GM18868 (cell line): ENCODE data around the gene NME9.

Experiments used
- ATAC-seq: cut with Tn5 transposase; IDR thresholded peaks from one replicate; pipeline ENCODE4 v1.9.1; 2021; ENCODE audit warnings: mild to moderate bottlenecking, moderate library complexity; ENCODE audit not compliant: unreplicated experiment

NME9 gene

GRCh38 chr3:138336454-138336999 lies 6.9 kb upstream of the NME9 start:
- ATAC-seq = no peak

GRCh38 chr3:138334608-138335007 lies 5.0 kb upstream of the NME9 start:
- no peak for ATAC-seq

DNA sequence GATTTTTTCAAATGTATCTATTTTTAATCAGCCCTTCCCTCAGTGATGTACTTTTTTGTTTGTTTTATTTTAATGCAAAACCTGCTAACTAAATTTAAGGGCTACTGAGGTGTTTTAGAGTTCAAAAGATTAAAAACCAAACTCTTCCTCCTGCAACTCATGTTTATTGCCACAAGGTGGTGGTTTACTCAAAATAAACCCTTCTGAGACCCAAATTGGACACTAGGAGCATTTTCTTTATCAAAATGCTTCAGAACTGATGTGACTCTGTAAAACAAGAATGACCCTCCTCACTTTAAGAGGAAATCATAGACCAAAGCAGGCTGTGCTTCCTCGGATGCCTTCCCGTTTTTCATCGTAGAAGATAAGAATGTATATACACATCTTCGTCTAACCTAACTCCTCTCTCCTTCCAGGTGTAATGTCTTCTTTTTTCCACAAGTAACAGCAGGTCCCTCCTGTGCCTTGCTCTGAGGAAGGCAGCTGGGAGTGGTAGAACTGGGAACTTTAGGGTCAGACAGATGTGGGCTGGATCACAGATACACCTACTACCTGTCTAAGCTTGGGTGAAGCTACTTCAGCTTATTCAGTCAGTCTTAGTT lies 2.9 kb upstream of the NME9 start:
- no peak for ATAC-seq

DNA sequence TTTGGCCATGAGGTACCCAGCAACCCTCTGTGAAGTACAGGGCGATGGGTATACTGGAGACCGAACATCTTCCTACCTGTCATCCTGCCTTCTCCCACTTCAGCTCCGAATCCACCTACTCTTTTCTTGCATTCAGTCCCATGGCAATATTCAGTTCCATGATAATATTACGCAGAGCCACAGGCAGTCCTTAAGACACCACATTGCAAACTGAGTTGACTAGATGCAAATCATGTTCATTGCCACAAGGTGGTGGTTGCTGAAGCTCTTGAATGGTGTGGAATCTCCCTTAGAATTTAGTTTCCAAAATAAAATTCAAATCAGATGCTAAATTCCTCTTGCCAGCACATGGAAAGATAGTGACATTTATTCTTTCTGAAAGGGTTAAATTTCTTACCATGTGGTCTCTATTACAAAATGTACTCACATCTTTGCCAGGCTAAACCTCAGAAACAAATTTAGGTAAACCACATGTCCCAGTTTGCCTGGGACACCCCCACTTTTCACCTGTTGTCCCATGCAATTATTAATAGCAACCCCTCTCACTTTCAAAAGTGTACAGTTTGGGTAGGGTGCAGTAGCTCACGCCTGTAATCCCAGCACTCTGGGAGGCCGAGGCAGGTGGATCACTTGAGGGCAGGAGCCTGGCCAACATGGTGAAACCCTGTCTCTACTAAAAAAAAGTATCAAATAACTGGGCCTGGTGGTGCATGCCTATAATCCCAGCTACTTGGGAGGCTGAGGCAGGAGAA lies 1.7 kb upstream of the NME9 start:
- no peak for ATAC-seq

DNA sequence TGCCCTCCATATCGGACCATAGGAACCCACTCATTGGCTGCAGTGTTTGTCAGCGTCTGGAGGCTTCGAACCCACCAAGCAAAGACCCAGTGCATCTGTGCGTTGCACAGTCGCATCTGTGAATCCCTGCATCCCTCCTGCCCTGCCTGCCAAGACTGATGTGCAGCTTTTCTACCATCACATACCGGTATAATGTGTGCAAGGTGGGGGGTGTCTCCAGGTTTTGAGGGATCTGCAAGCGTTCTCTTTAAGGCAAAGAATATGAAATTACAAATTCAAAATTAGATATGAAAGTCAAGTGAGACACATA lies 288 bp upstream of the NME9 start:
- ATAC-seq = no peak

GRCh38 chr3:138328341-138328740 lies 1.3 kb downstream of the NME9 start:
- ATAC-seq = no peak

- no peak for ATAC-seq
These were observed 1.8 kb downstream of the NME9 start for GRCh38 chr3:138327831-138328230.

GRCh38 chr3:138326866-138327595 lies 2.6 kb downstream of the NME9 start:
- no peak for ATAC-seq

DNA sequence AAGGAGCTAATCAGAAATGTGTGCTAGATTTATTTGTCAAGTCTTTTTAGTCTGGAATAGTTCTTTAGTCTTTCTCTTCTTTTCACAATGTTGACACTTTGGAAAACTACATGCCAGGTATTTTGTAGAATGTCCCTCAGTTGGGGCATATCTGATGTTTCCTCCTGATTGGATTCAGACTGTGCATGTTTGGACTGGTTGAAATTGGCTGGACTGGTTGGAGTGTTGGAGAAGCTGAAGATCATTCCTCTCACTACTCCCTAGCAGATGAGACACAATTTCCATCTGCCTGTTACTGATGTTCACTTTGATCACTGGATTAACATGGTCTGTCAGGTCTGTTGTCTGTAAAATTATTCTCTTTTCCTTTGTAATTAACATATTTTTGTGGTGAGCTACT lies 3.7 kb downstream of the NME9 start:
- no peak for ATAC-seq

GRCh38 chr3:138323971-138324370 lies 5.7 kb downstream of the NME9 start:
- ATAC-seq = no peak

DNA sequence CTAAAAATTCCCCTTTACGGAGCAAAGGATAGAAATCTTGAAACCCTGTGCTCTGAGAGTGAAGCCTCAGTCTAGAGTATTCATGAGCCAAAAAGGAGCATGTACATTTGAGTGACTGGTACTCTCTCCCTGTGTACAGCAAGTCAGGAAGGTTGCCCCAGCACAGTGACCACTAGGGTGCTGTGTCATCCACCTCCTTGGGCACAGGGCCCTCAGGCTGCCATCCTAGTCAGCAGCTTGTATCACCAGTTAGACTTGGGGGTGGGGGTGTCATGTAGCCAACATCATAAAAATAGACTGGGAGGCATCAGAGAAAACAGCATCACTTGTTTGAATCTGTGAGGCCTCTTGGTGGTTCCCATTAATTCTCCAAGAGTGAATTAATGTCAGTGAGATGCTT lies 12.0 kb downstream of the NME9 start:
- ATAC-seq = no peak

GRCh38 chr3:138314751-138315150 lies 14.9 kb downstream of the NME9 start:
- no peak for ATAC-seq

DNA sequence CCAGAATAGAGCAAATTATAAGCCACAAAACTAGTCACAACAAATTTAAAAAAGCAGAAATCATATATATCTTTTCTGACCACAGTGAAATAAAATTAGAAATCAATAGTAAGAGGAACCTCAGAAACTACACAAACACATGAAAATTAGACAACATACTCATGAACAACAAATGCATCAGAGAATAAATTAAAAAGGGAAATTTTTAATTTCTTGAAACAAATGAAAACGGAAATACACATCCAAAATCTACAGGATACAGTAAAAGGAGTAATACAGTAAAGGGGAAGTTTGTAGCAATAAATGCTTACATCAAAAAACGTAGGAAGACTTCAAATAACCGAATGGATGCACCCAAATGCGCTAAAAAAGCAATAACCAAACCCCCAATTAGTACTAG lies 19.2 kb downstream of the NME9 start:
- ATAC-seq = no peak

DNA sequence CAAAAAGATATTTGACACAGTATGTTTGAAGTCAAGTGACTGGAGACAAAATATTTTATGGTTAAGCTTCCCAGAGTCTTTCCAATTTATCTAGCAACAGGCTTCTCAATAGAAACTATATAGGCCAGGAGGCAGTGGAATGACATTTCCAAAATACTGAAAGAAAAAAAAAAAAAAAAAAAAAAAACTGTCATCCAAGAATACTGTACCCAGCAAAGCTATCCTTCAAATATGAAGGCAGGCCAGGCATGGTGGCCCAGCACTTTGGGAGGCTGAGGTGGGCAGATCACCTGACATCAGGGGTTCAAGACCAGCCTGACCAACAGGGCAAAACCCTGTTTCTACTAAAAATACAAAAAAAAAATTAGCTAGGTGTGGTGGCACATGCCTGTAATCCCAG lies 20.9 kb downstream of the NME9 start:
- no peak for ATAC-seq

GRCh38 chr3:138307899-138308298 lies 21.8 kb downstream of the NME9 start:
- ATAC-seq = no peak

- ATAC-seq = no peak
These were observed 26.2 kb downstream of the NME9 start for GRCh38 chr3:138303474-138303873.

DNA sequence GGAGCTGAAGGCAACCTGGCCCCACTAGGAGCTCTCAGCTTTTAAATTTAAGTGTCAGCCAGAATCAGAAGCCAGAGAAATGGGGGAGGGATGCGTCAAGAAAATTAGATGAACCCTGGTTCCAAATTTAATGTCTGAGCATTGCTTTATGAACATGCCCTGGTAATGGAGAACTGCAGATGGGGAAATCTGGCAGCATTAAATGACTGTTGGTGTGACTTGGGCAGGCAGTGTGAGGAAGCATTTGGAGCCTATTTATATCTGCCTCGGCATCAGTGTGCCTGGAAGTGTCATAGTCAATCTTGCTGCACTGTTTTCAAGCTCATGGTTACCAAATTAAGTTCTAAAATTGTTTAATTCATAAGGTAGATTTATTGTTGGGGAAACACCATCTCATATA lies 29.0 kb downstream of the NME9 start:
- no peak for ATAC-seq

- ATAC-seq = no peak
These were observed 31.8 kb downstream of the NME9 start for GRCh38 chr3:138297876-138298275.

GRCh38 chr3:138297059-138297607 lies 32.5 kb downstream of the NME9 start:
- ATAC-seq = no peak

DNA sequence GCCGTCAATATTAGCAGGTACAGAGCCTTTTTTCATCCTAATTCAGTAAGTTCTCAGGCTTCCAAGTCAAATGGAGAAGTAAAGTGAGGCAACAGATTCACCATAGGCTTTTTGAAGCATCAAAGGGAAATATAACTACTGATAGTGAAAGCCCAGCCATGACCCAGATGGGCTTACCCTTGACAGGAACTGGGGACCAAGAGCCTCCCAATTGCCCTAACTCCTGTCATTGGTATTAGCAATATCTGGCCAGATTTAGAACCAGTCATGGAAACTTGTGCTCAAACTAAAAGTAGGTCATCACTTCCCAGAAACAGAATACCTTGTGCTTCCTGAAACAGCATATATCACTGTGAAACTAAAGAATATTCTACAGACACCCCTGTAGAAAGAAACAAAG lies 33.0 kb downstream of the NME9 start:
- no peak for ATAC-seq

- ATAC-seq = no peak
These were observed 40.0 kb downstream of the NME9 start for GRCh38 chr3:138289701-138290100.

GRCh38 chr3:138289260-138289659 lies 40.4 kb downstream of the NME9 start:
- no peak for ATAC-seq
